Measurements from ENCODE around the gene OXT. TPM values are rescaled to one million over a fixed set of nuclear protein-coding genes. Genes with fewer than 3 reads are reported as not detected.
"Not testable (repeated sequence)": the region's sequence is repeated elsewhere in the genome, so short reads cannot be mapped to it uniquely, and the experiment has no call there.

The OXT gene
- total RNA-seq, 1 experiment from 2014 or later = not detected

DNA sequence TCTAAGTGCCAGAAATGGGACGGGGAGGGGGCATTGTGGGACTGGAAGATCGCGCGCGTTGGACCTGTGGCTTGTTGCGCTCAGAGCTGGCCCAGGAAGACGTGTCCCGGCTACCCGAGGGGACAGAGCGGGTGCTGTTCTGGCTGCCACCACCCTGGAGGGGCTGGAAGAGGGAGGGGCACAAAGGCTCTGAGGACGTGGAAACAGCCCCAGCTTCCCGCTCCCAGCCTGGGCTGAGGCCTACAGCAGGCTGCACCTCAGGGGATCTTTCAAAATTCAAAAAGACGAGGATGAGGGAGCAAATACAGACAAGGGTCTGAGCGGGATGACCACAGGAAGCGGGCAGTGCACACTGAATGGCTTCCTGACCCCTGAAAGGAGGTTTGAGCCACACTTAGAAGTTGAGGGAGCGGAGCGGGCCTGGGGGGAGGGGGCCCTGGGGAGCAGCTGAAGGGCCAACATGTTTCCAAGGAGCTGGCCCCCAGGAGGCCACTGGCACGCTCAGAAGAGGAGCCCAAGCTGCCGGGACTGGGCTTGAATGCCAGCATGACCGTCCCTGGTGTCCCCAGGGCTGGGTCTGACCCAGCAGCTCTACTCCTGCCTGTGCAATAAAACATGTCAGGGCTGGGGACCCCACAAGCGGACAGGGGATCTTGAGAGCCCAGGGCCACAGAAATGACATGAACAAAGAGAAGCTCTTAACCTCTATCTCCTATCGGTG lies 1.3 kb downstream of the OXT start:
- Histone ChIP-seq H3K23me2 (ENCODE audit: insufficient read length, low read depth, low read length, poor library complexity, severe bottlenecking) (no peaks in the 10 kb centered on the region), H2AFZ (ENCODE audit: low read length) (no peak overlapping the region), H3K23ac (ENCODE audit: insufficient read length, low read depth, low read length) (no peak overlapping the region), H2BK120ac (ENCODE audit: low read depth, low read length, poor library complexity, severe bottlenecking) (no peak overlapping the region), H3K9ac (ENCODE audit: extremely low read depth, insufficient read length, low read length) (no peak overlapping the region), H3K4ac (ENCODE audit: low read depth, low read length) (no peak overlapping the region), H2BK20ac (ENCODE audit: low read depth, low read length, poor library complexity, severe bottlenecking) (no peak overlapping the region), H2BK15ac (ENCODE audit: low read depth, low read length) (no peak overlapping the region; the same call in 1 of the 2 replicates), H3T11ph (ENCODE audit: low read length) (no peak overlapping the region), H3K79me2 (ENCODE audit: insufficient read depth, low read length) (no peaks in the 10 kb centered on the region), H3K18ac (ENCODE audit: insufficient read length, low read depth, low read length) (no peak overlapping the region), H3K14ac (ENCODE audit: insufficient read depth, low read length) (no peak overlapping the region), H2BK5ac (ENCODE audit: insufficient read length, low read length) (no peak overlapping the region), H3K56ac (ENCODE audit: insufficient read length, low read depth, low read length) (no peak overlapping the region), H3K4me1 (ENCODE audit: insufficient read depth, low read length) (no peaks in the 10 kb centered on the region), H4K8ac (replicated peaks; ENCODE audit: insufficient read length, low read depth, low read length) (no peak overlapping the region), H4K5ac (ENCODE audit: insufficient read length, low read depth, low read length) (no peak overlapping the region), H3K27me3 (ENCODE audit: insufficient read depth, low read length) (peaks cover 9% of the 10 kb centered on the region; the same call in 1 of the 2 replicates), H3K27ac (ENCODE audit: insufficient read length, low read depth, low read length) (no peak overlapping the region), H3K79me1 (ENCODE audit: insufficient read depth, low read depth, low read length, poor library complexity, severe bottlenecking) (no peaks in the 10 kb centered on the region), H2AK5ac (ENCODE audit: insufficient read length, low read length) (no peak overlapping the region), H4K91ac (ENCODE audit: insufficient read length, low read depth, low read length) (no peak overlapping the region), H4K20me1 (ENCODE audit: control insufficient read depth, insufficient read depth, insufficient read length) (no peaks in the 10 kb centered on the region), H2BK12ac (ENCODE audit: insufficient read length, low read depth, low read length) (no peak overlapping the region), H3K9me3 (ENCODE audit: control insufficient read depth, low read depth, low read length) (peaks cover 10% of the 10 kb centered on the region), H3K4me2 (ENCODE audit: insufficient read depth, insufficient read length, low read length) (peak overlapping the region; percentile 6)
- peaks cover 10 to 12% of the 10 kb centered on the region in 2 experiments for H3K9me3 Mint-ChIP-seq
- peaks cover 6% of the 10 kb centered on the region in 2 experiments for H3K4me1 Mint-ChIP-seq
- WGBS (ENCODE audit: extremely low coverage, insufficient read length, low lambda C conversion rate) = no CpG with 5 or more reads among the region's 22 CpGs
- no peak overlapping the region; a peak in 1 of 7 replicates for H3K27ac Mint-ChIP-seq
- TF ChIP-seq, protein P1, sequence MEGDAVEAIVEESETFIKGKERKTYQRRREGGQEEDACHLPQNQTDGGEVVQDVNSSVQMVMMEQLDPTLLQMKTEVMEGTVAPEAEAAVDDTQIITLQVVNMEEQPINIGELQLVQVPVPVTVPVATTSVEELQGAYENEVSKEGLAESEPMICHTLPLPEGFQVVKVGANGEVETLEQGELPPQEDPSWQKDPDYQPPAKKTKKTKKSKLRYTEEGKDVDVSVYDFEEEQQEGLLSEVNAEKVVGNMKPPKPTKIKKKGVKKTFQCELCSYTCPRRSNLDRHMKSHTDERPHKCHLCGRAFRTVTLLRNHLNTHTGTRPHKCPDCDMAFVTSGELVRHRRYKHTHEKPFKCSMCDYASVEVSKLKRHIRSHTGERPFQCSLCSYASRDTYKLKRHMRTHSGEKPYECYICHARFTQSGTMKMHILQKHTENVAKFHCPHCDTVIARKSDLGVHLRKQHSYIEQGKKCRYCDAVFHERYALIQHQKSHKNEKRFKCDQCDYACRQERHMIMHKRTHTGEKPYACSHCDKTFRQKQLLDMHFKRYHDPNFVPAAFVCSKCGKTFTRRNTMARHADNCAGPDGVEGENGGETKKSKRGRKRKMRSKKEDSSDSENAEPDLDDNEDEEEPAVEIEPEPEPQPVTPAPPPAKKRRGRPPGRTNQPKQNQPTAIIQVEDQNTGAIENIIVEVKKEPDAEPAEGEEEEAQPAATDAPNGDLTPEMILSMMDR (conservative IDR thresholded peaks at IDR 0.05) = no peak
- peaks cover 55% of the 10 kb centered on the region for H3K27me3 Mint-ChIP-seq (ENCODE audit: low read depth)
- H3K4me3 Mint-ChIP-seq = peak overlapping the region; percentile 51 to 60; a peak in 3 of 5 replicates
- DNase-seq = no peak
- no peaks in the 10 kb centered on the region; a peak in 2 of 7 replicates for H3K36me3 Mint-ChIP-seq (ENCODE audit: insufficient read depth in 1 of 3, low read depth in 3 of 3)

DNA sequence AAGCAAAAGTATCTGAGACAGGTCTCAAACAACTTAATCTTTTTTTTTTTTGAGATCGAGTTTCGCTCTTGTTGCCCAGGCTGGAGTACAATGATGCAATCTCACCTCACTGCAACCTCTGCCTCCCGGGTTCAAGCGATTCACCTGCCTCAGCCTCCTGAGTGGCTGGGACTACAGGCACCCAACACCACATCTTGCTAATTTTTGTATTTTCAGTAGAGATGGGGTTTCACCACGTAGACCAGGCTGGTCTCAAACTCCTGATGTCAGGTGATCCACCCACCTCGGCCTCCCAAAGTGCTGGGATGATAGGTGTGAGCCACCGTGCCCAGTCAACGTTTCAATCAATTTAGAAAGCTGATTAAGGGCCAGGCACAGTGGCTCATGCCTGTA lies 1.8 kb downstream of the OXT start:
- H4K5ac ChIP-seq (ENCODE audit: insufficient read length, low read depth, low read length); H4K91ac ChIP-seq (ENCODE audit: insufficient read length, low read depth, low read length); H3K27ac Mint-ChIP-seq; DNase-seq; H3K4me2 ChIP-seq (ENCODE audit: insufficient read depth, insufficient read length, low read length); H3K14ac ChIP-seq (ENCODE audit: insufficient read depth, low read length); H2BK120ac ChIP-seq (ENCODE audit: low read depth, low read length, poor library complexity, severe bottlenecking); H3K4ac ChIP-seq (ENCODE audit: low read depth, low read length); H3K36me3 Mint-ChIP-seq (ENCODE audit: insufficient read depth in 1 of 3, low read depth in 3 of 3); H3K18ac ChIP-seq (ENCODE audit: insufficient read length, low read depth, low read length); H3K79me2 ChIP-seq (ENCODE audit: insufficient read depth, low read length); H3K4me1 Mint-ChIP-seq; H2BK5ac ChIP-seq (ENCODE audit: insufficient read length, low read length); H2BK12ac ChIP-seq (ENCODE audit: insufficient read length, low read depth, low read length); H2AK5ac ChIP-seq (ENCODE audit: insufficient read length, low read length); H3K79me1 ChIP-seq (ENCODE audit: insufficient read depth, low read depth, low read length, poor library complexity, severe bottlenecking); H2BK20ac ChIP-seq (ENCODE audit: low read depth, low read length, poor library complexity, severe bottlenecking); H3K27me3 ChIP-seq (ENCODE audit: insufficient read depth, low read length); H3K4me1 ChIP-seq (ENCODE audit: insufficient read depth, low read length); H2AFZ ChIP-seq (ENCODE audit: low read length); H3K23ac ChIP-seq (ENCODE audit: insufficient read length, low read depth, low read length); H3K9me3 ChIP-seq (ENCODE audit: control insufficient read depth, low read depth, low read length); H4K20me1 ChIP-seq (ENCODE audit: control insufficient read depth, insufficient read depth, insufficient read length); H2BK15ac ChIP-seq (ENCODE audit: low read depth, low read length); H3K27ac ChIP-seq (ENCODE audit: insufficient read length, low read depth, low read length); H3K56ac ChIP-seq (ENCODE audit: insufficient read length, low read depth, low read length); H3K9ac ChIP-seq (ENCODE audit: extremely low read depth, insufficient read length, low read length); H3K4me3 Mint-ChIP-seq; H3K23me2 ChIP-seq (ENCODE audit: insufficient read length, low read depth, low read length, poor library complexity, severe bottlenecking); H4K8ac ChIP-seq (replicated peaks; ENCODE audit: insufficient read length, low read depth, low read length); H3T11ph ChIP-seq (ENCODE audit: low read length): not testable (repeated sequence)
- no CpG with 5 or more reads among the region's 8 CpGs for WGBS (ENCODE audit: extremely low coverage, insufficient read length, low lambda C conversion rate)
- H3K27me3 Mint-ChIP-seq (ENCODE audit: low read depth) = peaks cover 57% of the 10 kb centered on the region
- H3K9me3 Mint-ChIP-seq = peaks cover 10 to 12% of the 10 kb centered on the region in 2 experiments
